HG03135 (cell line): ENCODE measurements around the gene EEF1A2.

Experiments used
- ATAC-seq: cut with Tn5 transposase; IDR thresholded peaks from one replicate; pipeline ENCODE4 v1.9.1; 2021; ENCODE audit warnings: mild to moderate bottlenecking, moderate library complexity; ENCODE audit not compliant: unreplicated experiment

The EEF1A2 gene

GRCh38 chr20:63500902-63501817 is 2.3 kb upstream of the EEF1A2 start:
- ATAC-seq, result no peak

GRCh38 chr20:63500151-63500901 is 1.4 kb upstream of the EEF1A2 start:
- ATAC-seq, result no peak

GRCh38 chr20:63499338-63499969 is 571 bp upstream of the EEF1A2 start:
- no peak for ATAC-seq

- ATAC-seq, result no peak
Measured at GRCh38 chr20:63497946-63498935, 642 bp downstream of the EEF1A2 start.

GRCh38 chr20:63497138-63497945 is 1.5 kb downstream of the EEF1A2 start:
- ATAC-seq, result no peak

GRCh38 chr20:63496596-63497120 is 2.2 kb downstream of the EEF1A2 start:
- no peak for ATAC-seq

GRCh38 chr20:63495741-63496595 is 2.9 kb downstream of the EEF1A2 start:
- ATAC-seq, result no peak

GRCh38 chr20:63495167-63495720 is 3.6 kb downstream of the EEF1A2 start:
- ATAC-seq, result no peak

- no peak for ATAC-seq
Measured at GRCh38 chr20:63494420-63495166, 4.3 kb downstream of the EEF1A2 start.

GRCh38 chr20:63494084-63494419 is 4.8 kb downstream of the EEF1A2 start:
- no peak for ATAC-seq

GRCh38 chr20:63493563-63494020 is 5.3 kb downstream of the EEF1A2 start:
- no peak for ATAC-seq

GRCh38 chr20:63492982-63493381 is 5.9 kb downstream of the EEF1A2 start:
- no peak for ATAC-seq

GRCh38 chr20:63492518-63492917 is 6.4 kb downstream of the EEF1A2 start:
- no peak for ATAC-seq

GRCh38 chr20:63491635-63492230 is 7.2 kb downstream of the EEF1A2 start:
- no peak for ATAC-seq

- ATAC-seq, result no peak
Measured at GRCh38 chr20:63491078-63491477, 7.8 kb downstream of the EEF1A2 start.

- no peak for ATAC-seq
Measured at GRCh38 chr20:63490416-63490815, 8.5 kb downstream of the EEF1A2 start.
